Ishikawa (cell line): Measurements from ENCODE around the gene TGFBI.

Source experiments
- CEBPB ChIP-seq: IDR thresholded peaks from 2 replicates; pipeline ENCODE4 v1.6.1; 2012
- CREB1 ChIP-seq: IDR thresholded peaks from 2 replicates; pipeline ENCODE4 v1.6.1; 2012; ENCODE audit warnings: low read depth
- EGR1 ChIP-seq: IDR thresholded peaks from 2 replicates; pipeline ENCODE4 v1.6.1; 2012
- EP300 ChIP-seq: IDR thresholded peaks from 2 replicates; pipeline ENCODE4 v1.6.1; 2012; ENCODE audit warnings: borderline replicate concordance
- FOXM1 ChIP-seq: IDR thresholded peaks from 2 replicates; pipeline ENCODE4 v1.6.1; 2012; ENCODE audit warnings: low read depth, borderline replicate concordance
- MAX ChIP-seq: IDR thresholded peaks from 2 replicates; pipeline ENCODE4 v1.6.1; 2012
- NFIC ChIP-seq: IDR thresholded peaks from 2 replicates; pipeline ENCODE4 v1.6.1; 2012
- RAD21 ChIP-seq: IDR thresholded peaks from 2 replicates; pipeline ENCODE4 v1.6.1; 2012; ENCODE audit warnings: low read depth
- REST ChIP-seq: IDR thresholded peaks from 2 replicates; pipeline ENCODE4 v1.6.1; 2012; ENCODE audit warnings: low read depth, mild to moderate bottlenecking
- TAF1 ChIP-seq: IDR thresholded peaks from 2 replicates; pipeline ENCODE4 v1.6.1; 2012; ENCODE audit warnings: low read depth, mild to moderate bottlenecking
- TCF12 ChIP-seq: IDR thresholded peaks from 2 replicates; pipeline ENCODE4 v1.6.1; 2012; ENCODE audit warnings: low read depth
- TEAD4 ChIP-seq: IDR thresholded peaks from 2 replicates; pipeline ENCODE4 v1.6.1; 2012
- USF1 ChIP-seq: IDR thresholded peaks from 2 replicates; pipeline ENCODE4 v1.6.1; 2012
- YY1 ChIP-seq: IDR thresholded peaks from 2 replicates; pipeline ENCODE4 v1.6.1; 2012; ENCODE audit warnings: low read depth
- ZBTB7A ChIP-seq: IDR thresholded peaks from 2 replicates; pipeline ENCODE4 v1.6.1; 2012; ENCODE audit warnings: low read depth

Gene TGFBI

GRCh38 chr5:135996611-135997010 is 32.2 kb upstream of the TGFBI start:
- no peak for TF ChIP-seq TEAD4
- no peak for TF ChIP-seq REST
- no peak for TF ChIP-seq EP300
- no peak for TF ChIP-seq TAF1
- no peak for TF ChIP-seq FOXM1
- no peak for TF ChIP-seq RAD21
- no peak for TF ChIP-seq USF1
- TF ChIP-seq MAX = no peak
- no peak for TF ChIP-seq EGR1
- TF ChIP-seq YY1 = no peak
- no peak for TF ChIP-seq CEBPB
- no peak for TF ChIP-seq CREB1
- no peak for TF ChIP-seq NFIC
- no peak for TF ChIP-seq ZBTB7A
- no peak for TF ChIP-seq TCF12

GRCh38 chr5:135997673-135998335 is 31.0 kb upstream of the TGFBI start:
- TF ChIP-seq EGR1 = no peak
- no peak for TF ChIP-seq TEAD4
- no peak for TF ChIP-seq REST
- TF ChIP-seq ZBTB7A = no peak
- TF ChIP-seq NFIC = no peak
- TF ChIP-seq RAD21 = no peak

- no peak for TF ChIP-seq CREB1
- TF ChIP-seq MAX = no peak
- TF ChIP-seq REST = no peak
- no peak for TF ChIP-seq TCF12
- TF ChIP-seq USF1 = no peak
- TF ChIP-seq CEBPB = no peak
- TF ChIP-seq NFIC = no peak
- no peak for TF ChIP-seq ZBTB7A
Observed at GRCh38 chr5:135998889-135999288, 29.9 kb upstream of the TGFBI start.

- TF ChIP-seq YY1 (no peak), NFIC (no peak), EGR1 (no peak), TAF1 (no peak), RAD21 (no peak), TEAD4 (no peak)
Observed at GRCh38 chr5:135999406-136000139, 29.2 kb upstream of the TGFBI start.

- no peak for TF ChIP-seq NFIC
Observed at GRCh38 chr5:136000147-136000546, 28.6 kb upstream of the TGFBI start.
